Coronary artery (tissue), 2 donors: ENCODE results near the gene OBSCN.
"Not testable (repeated sequence)": the region's sequence is repeated elsewhere in the genome, so short reads cannot be mapped to it uniquely, and the experiment has no call there.

Experiments used
- DNase-seq: peaks from one replicate; pipeline ENCODE4 v3.0.0-alpha.2; 2017; ENCODE audit warnings: low spot score
- H3K27ac ChIP-seq, 2 donors: fragments of 200-600 bp; sonication (generic); one replicate each; pipeline ENCODE4 v1.5.1; 2016 to 2019
- H3K4me3 ChIP-seq: fragments of 200-600 bp; sonication (generic); 2 replicates; pipeline ENCODE4 v1.5.1; 2016; ENCODE audit warnings: mild to moderate bottlenecking, moderate library complexity
- CTCF ChIP-seq: fragments of 200-600 bp; sonication (generic); IDR thresholded peaks from one replicate; pipeline ENCODE4 v1.5.1; 2019; ENCODE audit warnings: antibody characterized with exemption

Gene OBSCN

GRCh38 chr1:228185641-228185965 is 22.2 kb upstream of the OBSCN start:
- DNase-seq, result no peak
- Histone ChIP-seq H3K27ac (no peak overlapping the region), H3K4me3 (no peak overlapping the region)
- no peak for TF ChIP-seq CTCF

GRCh38 chr1:228188249-228188648 is 19.6 kb upstream of the OBSCN start:
- H3K4me3 ChIP-seq, DNase-seq, H3K27ac ChIP-seq: not testable (repeated sequence)

GRCh38 chr1:228190182-228190581 is 17.7 kb upstream of the OBSCN start:
- H3K4me3 ChIP-seq, result no peak overlapping the region
- DNase-seq, result no peak
- no peak for TF ChIP-seq CTCF
- H3K27ac ChIP-seq, result no peak overlapping the region

GRCh38 chr1:228190778-228191177 is 17.1 kb upstream of the OBSCN start:
- no peak for TF ChIP-seq CTCF
- no peak for DNase-seq
- Histone ChIP-seq H3K27ac (no peak overlapping the region), H3K4me3 (no peak overlapping the region)

- no peak for TF ChIP-seq CTCF
- no peak for DNase-seq
Measured at GRCh38 chr1:228194436-228194835, 13.4 kb upstream of the OBSCN start.

GRCh38 chr1:228194921-228195812 is 12.7 kb upstream of the OBSCN start:
- no peak for DNase-seq
- H3K27ac ChIP-seq, result no peak overlapping the region
- no peak overlapping the region for H3K4me3 ChIP-seq
- TF ChIP-seq CTCF, result no peak

More at GRCh38 chr1:228194436-228194835, 13.4 kb upstream of the OBSCN start:
- Histone ChIP-seq H3K27ac (no peak overlapping the region), H3K4me3 (no peak overlapping the region)

- Histone ChIP-seq H3K27ac (no peak overlapping the region), H3K4me3 (no peak overlapping the region)
- no peak for TF ChIP-seq CTCF
- DNase-seq, result no peak
Measured at GRCh38 chr1:228197555-228198147, 10.2 kb upstream of the OBSCN start.
